RWPE1 (cell line): Measurements from ENCODE around the gene GLIS1.

Experiments
- CTCF ChIA-PET: fragments of 350-600 bp; sonication (Branson Sonifier 250); formaldehyde crosslinking; extraction: SDS; loops from one replicate; lab custom pipeline; 2021; lab: Yijun Ruan, JAX
- POLR2A ChIA-PET: fragments of 400-600 bp; formaldehyde crosslinking; extraction: SDS; loops from one replicate; lab custom pipeline; 2020; ENCODE audit warnings: antibody characterized with exemption; ENCODE audit not compliant: low non-redundant PET; lab: Yijun Ruan, JAX
- DNase-seq: peaks from one replicate; pipeline ENCODE4 v3.0.0; 2012; ENCODE audit warnings: low spot score
- H3K27ac ChIP-seq: fragments of 450-650 bp; 2 replicates; pipeline ENCODE4 v1.5.1; 2017
- CTCF ChIP-seq: fragments of 450-650 bp; conservative IDR thresholded peaks from 2 replicates; pipeline ENCODE4 v1.5.1; 2017; ENCODE audit warnings: low read depth, mild to moderate bottlenecking

Gene GLIS1

GRCh38 chr1:53575141-53575954 is 163.6 kb downstream of the GLIS1 start:
- no peak for TF ChIP-seq CTCF
- ChIA-PET CTCF (interaction anchor here (0.6 kb wide), 1 partner anchor 19 kb away, joined by 3 read pairs; no protein-coding TSS in a partner anchor), POLR2A (no interaction called here)
- H3K27ac ChIP-seq: no peak overlapping the region
- DNase-seq: no peak

- no peak for TF ChIP-seq CTCF
- ChIA-PET POLR2A (no interaction called here), CTCF (interaction anchor here (0.6 kb wide), 1 partner anchor 20 kb away, joined by 3 read pairs; no protein-coding TSS in a partner anchor)
- no peak overlapping the region for H3K27ac ChIP-seq
- no peak for DNase-seq
Observed at GRCh38 chr1:53574621-53575020, 164.3 kb downstream of the GLIS1 start.

GRCh38 chr1:53573931-53574330 is 165.0 kb downstream of the GLIS1 start:
- ChIA-PET CTCF (no interaction called here), POLR2A (no interaction called here)
- TF ChIP-seq CTCF: no peak
- DNase-seq: no peak
- H3K27ac ChIP-seq: no peak overlapping the region

- DNase-seq: no peak
- no peak for TF ChIP-seq CTCF
- no peak overlapping the region for H3K27ac ChIP-seq
- CTCF ChIA-PET: no interaction called here
- POLR2A ChIA-PET: no interaction called here
Observed at GRCh38 chr1:53573522-53573921, 165.4 kb downstream of the GLIS1 start.

GRCh38 chr1:53572815-53573173 is 166.2 kb downstream of the GLIS1 start:
- POLR2A ChIA-PET: no interaction called here
- no peak for TF ChIP-seq CTCF
- peak overlapping the region; percentile 1; the same call in 1 of the 2 replicates for H3K27ac ChIP-seq
- CTCF ChIA-PET: no interaction called here
- DNase-seq: no peak

- TF ChIP-seq CTCF: no peak
- ChIA-PET POLR2A (no interaction called here), CTCF (no interaction called here)
- peak; percentile 72 for DNase-seq
- H3K27ac ChIP-seq: peak overlapping the region; percentile 1; the same call in 1 of the 2 replicates
Observed at GRCh38 chr1:53572065-53572814, 166.7 kb downstream of the GLIS1 start.
